Lower lobe of right lung (tissue), 2 donors: ENCODE results near the gene KHDC4. TPM values are rescaled to one million over a fixed set of nuclear protein-coding genes. Genes with fewer than 3 reads are reported as not detected.

Experiments
- ATAC-seq, 2 donors: fragments of 200-7000 bp; cut with Tn5 transposase; one replicate each; pipeline ENCODE4 v1.9.1; 2020 to 2022; ENCODE audit warnings: mild to moderate bottlenecking in 2 of 2, moderate library complexity in 2 of 2
- DNase-seq: peaks from one replicate; pipeline ENCODE4 v3.0.0-alpha.2; 2020
- H3K27ac ChIP-seq: fragments of 200-600 bp; one replicate; pipeline ENCODE4 v1.8.0; 2022
- H3K27me3 ChIP-seq: fragments of 200-600 bp; one replicate; pipeline ENCODE4 v1.8.0; 2022; ENCODE audit warnings: low read depth
- H3K36me3 ChIP-seq: fragments of 200-600 bp; one replicate; pipeline ENCODE4 v1.8.0; 2022; ENCODE audit warnings: mild to moderate bottlenecking
- H3K4me1 ChIP-seq: fragments of 200-600 bp; one replicate; pipeline ENCODE4 v1.8.0; 2022
- H3K4me3 ChIP-seq: fragments of 200-600 bp; one replicate; pipeline ENCODE4 v1.8.0; 2022; ENCODE audit warnings: mild to moderate bottlenecking
- H3K9me3 ChIP-seq: fragments of 200-600 bp; one replicate; pipeline ENCODE4 v1.8.0; 2022
- CTCF ChIP-seq: fragments of 200-600 bp; IDR thresholded peaks from one replicate; pipeline ENCODE4 v1.8.0; 2022; ENCODE audit warnings: antibody characterized with exemption, mild to moderate bottlenecking
- intact Hi-C: fragments of 100-400 bp; cut with DNase I; formaldehyde crosslinking; loops from one replicate; pipeline ENCODE4 v1.11.0; 2022
- long read RNA-seq: library from polyadenylated mRNA; unstranded; transcript quantifications from one replicate; pipeline ENCODE4 v2.0.0, GENCODE V29; 2021
- total RNA-seq: library from RNA; stranded (reverse); fragmentation: NEBNext Ultra II Directional; extraction: Animal tissue kit (Norgen Biotek cat#: 25700); gene quantifications from one replicate; pipeline ENCODE4 v1.2.1, GENCODE V29; 2021
- donor health status: DM: no; HTN: yes; CAD: no; lungs with severe emphysema.

Gene KHDC4
- 42.8 TPM for total RNA-seq
- long read RNA-seq, transcript KHDC4-203 (14 exons, 2,947 nt), result major isoform, 6 of 18 reads
- long read RNA-seq, partial matches to known transcripts, result 3 of 18 reads
- long read RNA-seq, other reads (novel, unspliced or antisense), result 9 of 18 reads

GRCh38 chr1:155934097-155934935, at the start of gene KHDC4:
Gene KHDC4, minus strand, starts transcription at chr1:155934413. Its CDS starts 40 bp downstream, at chr1:155934373.
- H3K4me1 ChIP-seq, result peaks cover 48% of the 10 kb centered on the region
- H3K27ac ChIP-seq, result peak within 1 kb of the TSS; percentile 86
- peaks cover 43% of the 10 kb centered on the region for H3K36me3 ChIP-seq
- peak within 1 kb of the TSS; percentile 66 for H3K4me3 ChIP-seq
- H3K27me3 ChIP-seq, result no peaks in the 10 kb centered on the region
- TF ChIP-seq CTCF, result peak; percentile 20
- H3K9me3 ChIP-seq, result no peaks in the 10 kb centered on the region
- ATAC-seq (peak; percentile 98), DNase-seq (peak; percentile 96)
- intact Hi-C loops, result no loop called here

GRCh38 chr1:155983191-155984024, 49.2 kb upstream of the KHDC4 start:
- H3K4me1 ChIP-seq, result peaks cover 57% of the 10 kb centered on the region
- H3K9me3 ChIP-seq, result no peaks in the 10 kb centered on the region
- TF ChIP-seq CTCF, result no peak
- H3K4me3 ChIP-seq, result peak overlapping the region; percentile 5
- no peak for ATAC-seq
- no peaks in the 10 kb centered on the region for H3K27me3 ChIP-seq
- no peaks in the 10 kb centered on the region for H3K36me3 ChIP-seq
- intact Hi-C loops, result no loop called here
- no peak for DNase-seq
- H3K27ac ChIP-seq, result peak overlapping the region; percentile 93

- Histone ChIP-seq H3K36me3 (no peaks in the 10 kb centered on the region), H3K4me3 (peak overlapping the region; percentile 94), H3K27ac (peak overlapping the region; percentile 93), H3K9me3 (no peaks in the 10 kb centered on the region), H3K4me1 (peaks cover 57% of the 10 kb centered on the region), H3K27me3 (no peaks in the 10 kb centered on the region)
- DNase-seq (no peak), ATAC-seq (no peak)
- intact Hi-C loops, result no loop called here
- TF ChIP-seq CTCF, result no peak
Observed at GRCh38 chr1:155982106-155982505, 47.9 kb upstream of the KHDC4 start.

GRCh38 chr1:155981266-155982088, 47.3 kb upstream of the KHDC4 start:
- Histone ChIP-seq H3K27ac (peak overlapping the region; percentile 93), H3K9me3 (no peaks in the 10 kb centered on the region), H3K27me3 (no peaks in the 10 kb centered on the region), H3K4me1 (peaks cover 61% of the 10 kb centered on the region), H3K36me3 (no peaks in the 10 kb centered on the region), H3K4me3 (peak overlapping the region; percentile 94)
- DNase-seq (peak; percentile 53), ATAC-seq (peak; percentile 43 to 50)
- intact Hi-C loops, result no loop called here
- no peak for TF ChIP-seq CTCF
